ENCODE results near the gene MYBPC3.
"Not testable (repeated sequence)": the region's sequence is repeated elsewhere in the genome, so short reads cannot be mapped to it uniquely, and the experiment has no call there.

MYBPC3 gene

GRCh38 chr11:47338396-47339241 lies 13.9 kb downstream of the MYBPC3 start:
- H3K36me3 ChIP-seq (ENCODE audit: control insufficient read depth in 2 of 2, insufficient read depth in 2 of 2, low read length in 2 of 2): no peaks in the 10 kb centered on the region
- H3K9me3 ChIP-seq (ENCODE audit: control insufficient read depth in 2 of 2, low read length in 2 of 2): no peaks in the 10 kb centered on the region
- H3K9ac ChIP-seq (ENCODE audit: low read depth in 1 of 2, low read length in 2 of 2): no peak overlapping the region
- no peaks in the 10 kb centered on the region for H3K4me1 ChIP-seq (ENCODE audit: control insufficient read depth in 2 of 2, insufficient read depth in 2 of 2, low read length in 2 of 2)
- H3K4me3 ChIP-seq (ENCODE audit: low read length in 2 of 2): no peak overlapping the region
- no peaks in the 10 kb centered on the region for H3K27me3 ChIP-seq (ENCODE audit: control insufficient read depth in 2 of 2, insufficient read depth in 2 of 2, low read length in 2 of 2)
- no peak overlapping the region for H3K27ac ChIP-seq (ENCODE audit: low read depth in 2 of 2, low read length in 2 of 2)

- Histone ChIP-seq H3K27ac (ENCODE audit: low read depth in 2 of 2, low read length in 2 of 2) (no peak overlapping the region), H3K9ac (ENCODE audit: low read depth in 1 of 2, low read length in 2 of 2) (no peak overlapping the region), H3K4me3 (ENCODE audit: low read length in 2 of 2) (no peak overlapping the region), H3K36me3 (ENCODE audit: control insufficient read depth in 2 of 2, insufficient read depth in 2 of 2, low read length in 2 of 2) (no peaks in the 10 kb centered on the region), H3K9me3 (ENCODE audit: control insufficient read depth in 2 of 2, low read length in 2 of 2) (no peaks in the 10 kb centered on the region), H3K4me1 (ENCODE audit: control insufficient read depth in 2 of 2, insufficient read depth in 2 of 2, low read length in 2 of 2) (peaks cover 1 to 2% of the 10 kb centered on the region in 2 donors), H3K27me3 (ENCODE audit: control insufficient read depth in 2 of 2, insufficient read depth in 2 of 2, low read length in 2 of 2) (no peaks in the 10 kb centered on the region)
Observed at GRCh38 chr11:47337229-47337924, 15.1 kb downstream of the MYBPC3 start.

GRCh38 chr11:47336595-47336994 lies 15.9 kb downstream of the MYBPC3 start:
- no peaks in the 10 kb centered on the region for H3K36me3 ChIP-seq (ENCODE audit: control insufficient read depth in 2 of 2, insufficient read depth in 2 of 2, low read length in 2 of 2)
- H3K27me3 ChIP-seq (ENCODE audit: control insufficient read depth in 2 of 2, insufficient read depth in 2 of 2, low read length in 2 of 2): no peaks in the 10 kb centered on the region
- H3K27ac ChIP-seq (ENCODE audit: low read depth in 2 of 2, low read length in 2 of 2): no peak overlapping the region

GRCh38 chr11:47335733-47336132 lies 16.8 kb downstream of the MYBPC3 start:
- Histone ChIP-seq H3K4me1 (ENCODE audit: control insufficient read depth in 2 of 2, insufficient read depth in 2 of 2, low read length in 2 of 2) (peaks cover 10 to 16% of the 10 kb centered on the region in 2 donors), H3K9ac (ENCODE audit: low read depth in 1 of 2, low read length in 2 of 2) (no peak overlapping the region), H3K4me3 (ENCODE audit: low read length in 2 of 2) (no peak overlapping the region), H3K27me3 (ENCODE audit: control insufficient read depth in 2 of 2, insufficient read depth in 2 of 2, low read length in 2 of 2) (no peaks in the 10 kb centered on the region), H3K9me3 (ENCODE audit: control insufficient read depth in 2 of 2, low read length in 2 of 2) (no peaks in the 10 kb centered on the region), H3K36me3 (ENCODE audit: control insufficient read depth in 2 of 2, insufficient read depth in 2 of 2, low read length in 2 of 2) (no peaks in the 10 kb centered on the region), H3K27ac (ENCODE audit: low read depth in 2 of 2, low read length in 2 of 2) (no peak overlapping the region)

More at GRCh38 chr11:47336595-47336994, 15.9 kb downstream of the MYBPC3 start:
- no peak overlapping the region for H3K4me3 ChIP-seq (ENCODE audit: low read length in 2 of 2)
- no peak overlapping the region for H3K9ac ChIP-seq (ENCODE audit: low read depth in 1 of 2, low read length in 2 of 2)
- H3K4me1 ChIP-seq (ENCODE audit: control insufficient read depth in 2 of 2, insufficient read depth in 2 of 2, low read length in 2 of 2): peaks cover 7 to 9% of the 10 kb centered on the region in 2 donors
- H3K9me3 ChIP-seq (ENCODE audit: control insufficient read depth in 2 of 2, low read length in 2 of 2): no peaks in the 10 kb centered on the region

- H3K4me3 ChIP-seq (ENCODE audit: low read length in 2 of 2); H3K9ac ChIP-seq (ENCODE audit: low read depth in 1 of 2, low read length in 2 of 2); H3K27ac ChIP-seq (ENCODE audit: low read depth in 2 of 2, low read length in 2 of 2); H3K9me3 ChIP-seq (ENCODE audit: control insufficient read depth in 2 of 2, low read length in 2 of 2); H3K36me3 ChIP-seq (ENCODE audit: control insufficient read depth in 2 of 2, insufficient read depth in 2 of 2, low read length in 2 of 2); H3K27me3 ChIP-seq (ENCODE audit: control insufficient read depth in 2 of 2, insufficient read depth in 2 of 2, low read length in 2 of 2): not testable (repeated sequence)
- peaks cover 10 to 18% of the 10 kb centered on the region in 2 donors for H3K4me1 ChIP-seq (ENCODE audit: control insufficient read depth in 2 of 2, insufficient read depth in 2 of 2, low read length in 2 of 2)
Observed at GRCh38 chr11:47334699-47335411, 17.6 kb downstream of the MYBPC3 start.

- Histone ChIP-seq H3K4me1 (ENCODE audit: control insufficient read depth in 2 of 2, insufficient read depth in 2 of 2, low read length in 2 of 2) (peaks cover 10 to 18% of the 10 kb centered on the region in 2 donors), H3K27me3 (ENCODE audit: control insufficient read depth in 2 of 2, insufficient read depth in 2 of 2, low read length in 2 of 2) (no peaks in the 10 kb centered on the region), H3K4me3 (ENCODE audit: low read length in 2 of 2) (no peak overlapping the region), H3K9me3 (ENCODE audit: control insufficient read depth in 2 of 2, low read length in 2 of 2) (no peaks in the 10 kb centered on the region), H3K27ac (ENCODE audit: low read depth in 2 of 2, low read length in 2 of 2) (no peak overlapping the region), H3K9ac (ENCODE audit: low read depth in 1 of 2, low read length in 2 of 2) (no peak overlapping the region), H3K36me3 (ENCODE audit: control insufficient read depth in 2 of 2, insufficient read depth in 2 of 2, low read length in 2 of 2) (peaks cover 10 to 15% of the 10 kb centered on the region in 2 donors)
Observed at GRCh38 chr11:47333886-47334443, 18.5 kb downstream of the MYBPC3 start.

GRCh38 chr11:47333526-47333845 lies 19.0 kb downstream of the MYBPC3 start:
- H3K36me3 ChIP-seq (ENCODE audit: control insufficient read depth in 2 of 2, insufficient read depth in 2 of 2, low read length in 2 of 2): peaks cover 15 to 20% of the 10 kb centered on the region in 2 donors
- no peak overlapping the region for H3K4me3 ChIP-seq (ENCODE audit: low read length in 2 of 2)
- H3K27me3 ChIP-seq (ENCODE audit: control insufficient read depth in 2 of 2, insufficient read depth in 2 of 2, low read length in 2 of 2): no peaks in the 10 kb centered on the region
- H3K9ac ChIP-seq (ENCODE audit: low read depth in 1 of 2, low read length in 2 of 2): no peak overlapping the region
- no peaks in the 10 kb centered on the region for H3K9me3 ChIP-seq (ENCODE audit: control insufficient read depth in 2 of 2, low read length in 2 of 2)
- H3K4me1 ChIP-seq (ENCODE audit: control insufficient read depth in 2 of 2, insufficient read depth in 2 of 2, low read length in 2 of 2): peaks cover 10 to 18% of the 10 kb centered on the region in 2 donors
- no peak overlapping the region for H3K27ac ChIP-seq (ENCODE audit: low read depth in 2 of 2, low read length in 2 of 2)

GRCh38 chr11:47332791-47333525 lies 19.5 kb downstream of the MYBPC3 start:
- Histone ChIP-seq H3K27ac (ENCODE audit: low read depth in 2 of 2, low read length in 2 of 2) (no peak overlapping the region), H3K4me1 (ENCODE audit: control insufficient read depth in 2 of 2, insufficient read depth in 2 of 2, low read length in 2 of 2) (peaks cover 10 to 18% of the 10 kb centered on the region in 2 donors), H3K9me3 (ENCODE audit: control insufficient read depth in 2 of 2, low read length in 2 of 2) (no peaks in the 10 kb centered on the region), H3K4me3 (ENCODE audit: low read length in 2 of 2) (no peak overlapping the region), H3K27me3 (ENCODE audit: control insufficient read depth in 2 of 2, insufficient read depth in 2 of 2, low read length in 2 of 2) (no peaks in the 10 kb centered on the region), H3K9ac (ENCODE audit: low read depth in 1 of 2, low read length in 2 of 2) (no peak overlapping the region), H3K36me3 (ENCODE audit: control insufficient read depth in 2 of 2, insufficient read depth in 2 of 2, low read length in 2 of 2) (peaks cover 20 to 24% of the 10 kb centered on the region in 2 donors)

GRCh38 chr11:47332303-47332711 lies 20.2 kb downstream of the MYBPC3 start:
- Histone ChIP-seq H3K27me3 (ENCODE audit: control insufficient read depth in 2 of 2, insufficient read depth in 2 of 2, low read length in 2 of 2) (no peaks in the 10 kb centered on the region), H3K4me1 (ENCODE audit: control insufficient read depth in 2 of 2, insufficient read depth in 2 of 2, low read length in 2 of 2) (peaks cover 10 to 18% of the 10 kb centered on the region in 2 donors), H3K9ac (ENCODE audit: low read depth in 1 of 2, low read length in 2 of 2) (no peak overlapping the region), H3K9me3 (ENCODE audit: control insufficient read depth in 2 of 2, low read length in 2 of 2) (no peaks in the 10 kb centered on the region), H3K36me3 (ENCODE audit: control insufficient read depth in 2 of 2, insufficient read depth in 2 of 2, low read length in 2 of 2) (peaks cover 22 to 30% of the 10 kb centered on the region in 2 donors), H3K27ac (ENCODE audit: low read depth in 2 of 2, low read length in 2 of 2) (peak overlapping the region; percentile 52 to 61), H3K4me3 (ENCODE audit: low read length in 2 of 2) (no peak overlapping the region)
